BJ (cell line): ENCODE results near the gene ERGIC1. TPM values are rescaled to one million over a fixed set of nuclear protein-coding genes. Genes with fewer than 3 reads are reported as not detected.

Experiments
- CTCF ChIA-PET: fragments of 350-600 bp; formaldehyde crosslinking; extraction: SDS; loops from one replicate; lab custom pipeline; 2021; ENCODE audit warnings: antibody characterized with exemption, inconsistent platforms; lab: Yijun Ruan, JAX
- POLR2A ChIA-PET: fragments of 300-600 bp; sonication (Branson Sonifier 250); formaldehyde crosslinking; extraction: SDS; loops from one replicate; lab custom pipeline; 2021; ENCODE audit warnings: antibody characterized with exemption; lab: Charles Lee
- DNase-seq: peaks from one replicate; pipeline ENCODE4 v3.0.0-alpha.2; 2011; ENCODE audit warnings: low read depth
- H3K27me3 ChIP-seq: 2 replicates; pipeline ENCODE4 v1.6.0; 2011; ENCODE audit warnings: low read length; ENCODE audit not compliant: control insufficient read depth, insufficient read depth
- H3K36me3 ChIP-seq: 2 replicates; pipeline ENCODE4 v1.5.1; 2011; ENCODE audit warnings: low read length; ENCODE audit not compliant: control insufficient read depth, insufficient read depth
- H3K4me3 ChIP-seq: 2 replicates; pipeline ENCODE4 v1.5.1; 2011; ENCODE audit warnings: low read depth, mild to moderate bottlenecking, control low read depth, low read length
- CTCF ChIP-seq: IDR thresholded peaks from 2 replicates; pipeline ENCODE4 v1.5.1; 2011; ENCODE audit warnings: low read depth, mild to moderate bottlenecking, control low read depth, inconsistent platforms, low read length, moderate library complexity; ENCODE audit not compliant: insufficient read depth
- polyA plus RNA-seq: library from polyadenylated mRNA; depleted of rRNA; stranded (reverse); fragments of >200 nt; gene quantifications from 2 replicates; pipeline ENCODE4 v1.2.3, GENCODE V29; 2011

The ERGIC1 gene
- polyA plus RNA-seq, 1 experiment: 216 TPM

- DNase-seq: peak; percentile 94
- TF ChIP-seq CTCF: no peak
- ChIA-PET CTCF (interaction anchor here (0.6 to 1.1 kb wide), 3 partner anchors 32 to 82 kb away, joined by 3 read pairs; no protein-coding TSS in a partner anchor), POLR2A (interaction anchor here (0.6 kb wide), 1 partner anchor 68 kb away, joined by 8 read pairs; no protein-coding TSS in a partner anchor)
- Histone ChIP-seq H3K4me3 (no peak overlapping the region), H3K36me3 (no peaks in the 10 kb centered on the region), H3K27me3 (no peaks in the 10 kb centered on the region)
Measured at GRCh38 chr5:172801179-172801671, 32.8 kb upstream of the ERGIC1 start.

GRCh38 chr5:172802112-172802511 lies 31.9 kb upstream of the ERGIC1 start:
- no peak for DNase-seq
- no peaks in the 10 kb centered on the region for H3K36me3 ChIP-seq
- no peak overlapping the region for H3K4me3 ChIP-seq
- no peak for TF ChIP-seq CTCF
- CTCF ChIA-PET: no interaction called here
- POLR2A ChIA-PET: no interaction called here
- H3K27me3 ChIP-seq: no peaks in the 10 kb centered on the region

GRCh38 chr5:172802567-172803176 lies 31.4 kb upstream of the ERGIC1 start:
- no peak overlapping the region for H3K4me3 ChIP-seq
- H3K36me3 ChIP-seq: no peaks in the 10 kb centered on the region
- DNase-seq: no peak
- CTCF ChIA-PET: no interaction called here
- H3K27me3 ChIP-seq: no peaks in the 10 kb centered on the region
- POLR2A ChIA-PET: no interaction called here
- TF ChIP-seq CTCF: no peak

GRCh38 chr5:172805018-172805683 lies 28.9 kb upstream of the ERGIC1 start:
- ChIA-PET POLR2A (interaction anchor here (0.6 kb wide), 1 partner anchor 34 kb away, joined by 3 read pairs; the partner anchor contains the start of gene DUSP1), CTCF (interaction anchor here (0.7 to 1.0 kb wide), 2 partner anchors 14 to 105 kb away, joined by 3 read pairs; no protein-coding TSS in a partner anchor)
- Histone ChIP-seq H3K36me3 (no peaks in the 10 kb centered on the region), H3K27me3 (no peaks in the 10 kb centered on the region), H3K4me3 (no peak overlapping the region)
- DNase-seq: no peak
- no peak for TF ChIP-seq CTCF

- DNase-seq: no peak
- Histone ChIP-seq H3K36me3 (no peaks in the 10 kb centered on the region), H3K4me3 (no peak overlapping the region), H3K27me3 (no peaks in the 10 kb centered on the region)
- POLR2A ChIA-PET: no interaction called here
- CTCF ChIA-PET: interaction anchor here (0.6 to 1.0 kb wide), 2 partner anchors 10 to 14 kb away, joined by 3 to 5 read pairs; no protein-coding TSS in a partner anchor
- no peak for TF ChIP-seq CTCF
Measured at GRCh38 chr5:172805736-172806255, 28.3 kb upstream of the ERGIC1 start.
